Neural cell (in vitro differentiated cells): ENCODE results near the gene CRMP1. TPM values are rescaled to one million over a fixed set of nuclear protein-coding genes. Genes with fewer than 3 reads are reported as not detected.

Source experiments
- H2AFZ ChIP-seq: fragments of 200-600, 300-800 bp; sonication (generic), shearing (Covaris generic); 2 replicates; pipeline ENCODE4 v1.6.0; 2014; ENCODE audit warnings: low read depth, mild to moderate bottlenecking, antibody characterized with exemption, low read length, moderate library complexity
- H3F3A ChIP-seq: fragments of 200-600 bp; shearing (Covaris generic); 2 replicates; pipeline ENCODE4 v1.6.1; 2016; ENCODE audit warnings: mild to moderate bottlenecking, moderate library complexity, mixed read lengths, antibody characterized with exemption, low read length; ENCODE audit not compliant: insufficient read depth, poor library complexity, severe bottlenecking
- H3K27ac ChIP-seq: fragments of 200-600, 300-800 bp; sonication (generic), shearing (Covaris generic); 2 replicates; pipeline ENCODE4 v1.5.1; 2014; ENCODE audit warnings: mild to moderate bottlenecking, low read length, moderate library complexity
- H3K27me3 ChIP-seq: fragments of 300-800, 200-600 bp; sonication (generic), shearing (Covaris generic); 2 replicates; pipeline ENCODE4 v1.6.0; 2014; ENCODE audit warnings: mild to moderate bottlenecking, low read depth, low read length, moderate library complexity; ENCODE audit not compliant: insufficient read depth
- H3K36me3 ChIP-seq: fragments of 300-800, 200-600 bp; sonication (generic), shearing (Covaris generic); 2 replicates; pipeline ENCODE4 v1.5.1; 2014; ENCODE audit warnings: mild to moderate bottlenecking, antibody characterized with exemption, low read length, moderate library complexity; ENCODE audit not compliant: insufficient read depth
- H3K4me2 ChIP-seq: fragments of 300-800, 200-600 bp; sonication (generic), shearing (Covaris generic); 2 replicates; pipeline ENCODE4 v1.6.0; 2014; ENCODE audit warnings: mild to moderate bottlenecking, low read length
- H3K4me3 ChIP-seq: fragments of 300-800, 200-600 bp; sonication (generic), shearing (Covaris generic); 2 replicates; pipeline ENCODE4 v1.5.1; 2014; ENCODE audit warnings: mild to moderate bottlenecking, low read length, moderate library complexity
- H3K79me2 ChIP-seq: fragments of 200-600 bp; shearing (Covaris generic); replicated peaks from 2 replicates; pipeline ENCODE4 v1.6.0; 2014; ENCODE audit warnings: mild to moderate bottlenecking, low read length, moderate library complexity; ENCODE audit not compliant: insufficient read depth
- H3K9ac ChIP-seq: fragments of 300-800, 200-600 bp; sonication (generic), shearing (Covaris generic); 2 replicates; pipeline ENCODE4 v1.6.1; 2016; ENCODE audit warnings: mild to moderate bottlenecking, low read length, mixed read lengths
- H3K9me2 ChIP-seq: fragments of 200-600 bp; shearing (Covaris generic); 2 replicates; pipeline ENCODE4 v1.6.1; 2016; ENCODE audit warnings: mild to moderate bottlenecking, low read length, mixed read lengths; ENCODE audit not compliant: insufficient read depth
- H3K9me3 ChIP-seq: fragments of 200-600, 300-800 bp; sonication (generic), shearing (Covaris generic); 2 replicates; pipeline ENCODE4 v1.6.1; 2016; ENCODE audit warnings: mild to moderate bottlenecking, mixed run types, low read length, moderate library complexity, mixed read lengths
- H4K20me1 ChIP-seq: fragments of 200-600 bp; shearing (Covaris generic); 2 replicates; pipeline ENCODE4 v1.6.1; 2016; ENCODE audit warnings: mild to moderate bottlenecking, mixed run types; ENCODE audit not compliant: insufficient read depth
- EP300 ChIP-seq: fragments of 450-650 bp; conservative IDR thresholded peaks from 2 replicates; pipeline ENCODE4 v1.6.1; 2014; ENCODE audit warnings: antibody characterized with exemption, mild to moderate bottlenecking, moderate library complexity; ENCODE audit not compliant: poor library complexity, severe bottlenecking
- EZH2 ChIP-seq: fragments of 200-600, 300-800 bp; shearing (Covaris generic), sonication (generic); IDR thresholded peaks from 2 replicates; pipeline ENCODE4 v1.6.1; 2014; ENCODE audit warnings: antibody characterized with exemption, low read length, borderline replicate concordance, mild to moderate bottlenecking; ENCODE audit not compliant: insufficient read depth, poor library complexity, severe bottlenecking
- MXI1 ChIP-seq: fragments of 450-650 bp; conservative IDR thresholded peaks from 2 replicates; pipeline ENCODE4 v1.6.1; 2014; ENCODE audit warnings: antibody characterized with exemption, mild to moderate bottlenecking; ENCODE audit not compliant: poor library complexity, severe bottlenecking
- POLR2AphosphoS5 ChIP-seq: IDR thresholded peaks from 2 replicates; pipeline ENCODE4 v1.6.1; 2012
- RAD21 ChIP-seq: fragments of 450-650 bp; conservative IDR thresholded peaks from 2 replicates; pipeline ENCODE4 v1.6.1; 2014; ENCODE audit warnings: antibody characterized with exemption, mild to moderate bottlenecking, moderate library complexity
- SMC3 ChIP-seq: fragments of 450-650 bp; conservative IDR thresholded peaks from 2 replicates; pipeline ENCODE4 v1.6.1; 2014; ENCODE audit warnings: antibody characterized with exemption, mild to moderate bottlenecking, moderate library complexity; ENCODE audit not compliant: poor library complexity
- TAF1 ChIP-seq: IDR thresholded peaks from 2 replicates; pipeline ENCODE4 v1.6.1; 2012; ENCODE audit warnings: low read depth
- polyA plus RNA-seq: library from polyadenylated mRNA; depleted of rRNA; stranded (reverse); fragments of >200 nt; gene quantifications from 2 replicates; pipeline ENCODE4 v1.2.3, GENCODE V29; 2014
- TF ChIP-seq, protein P1 (sequence below): fragments of 450-650 bp; IDR thresholded peaks from 2 replicates; pipeline ENCODE4 v1.5.1; 2014; ENCODE audit warnings: antibody characterized with exemption, mild to moderate bottlenecking, moderate library complexity; ENCODE audit not compliant: poor library complexity, severe bottlenecking
- TF ChIP-seq, protein P2 (sequence below): IDR thresholded peaks from 2 replicates; pipeline ENCODE4 v1.6.1; 2012; ENCODE audit warnings: borderline replicate concordance

The CRMP1 gene
- polyA plus RNA-seq, 1 donor from 2014 or later, result 642 TPM

DNA sequence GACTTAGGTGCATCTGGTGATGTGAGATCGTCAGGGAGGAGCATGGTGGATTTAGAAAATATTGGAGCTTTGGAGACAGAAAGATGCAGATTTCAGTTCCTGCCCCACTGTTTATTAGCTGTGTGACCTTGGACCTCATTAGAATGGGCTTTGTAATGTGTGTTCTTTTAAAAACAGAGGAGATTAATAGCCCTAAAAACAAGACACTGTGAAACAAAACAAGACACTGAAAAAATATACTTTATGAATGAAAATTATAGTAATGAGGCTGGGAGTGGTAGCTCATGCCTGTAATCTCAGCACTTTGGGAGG lies 102.4 kb downstream of the CRMP1 start:
- Histone ChIP-seq H3K4me3 (no peak overlapping the region), H3K27me3 (no peaks in the 10 kb centered on the region), H3K9me3 (no peaks in the 10 kb centered on the region), H3K4me2 (no peak overlapping the region), H3K27ac (no peak overlapping the region), H3F3A (no peaks in the 10 kb centered on the region), H2AFZ (no peak overlapping the region), H3K9ac (no peak overlapping the region), H3K9me2 (no peaks in the 10 kb centered on the region), H3K36me3 (no peaks in the 10 kb centered on the region), H3K79me2 (no peaks in the 10 kb centered on the region), H4K20me1 (no peaks in the 10 kb centered on the region)
- TF ChIP-seq, protein P1, sequence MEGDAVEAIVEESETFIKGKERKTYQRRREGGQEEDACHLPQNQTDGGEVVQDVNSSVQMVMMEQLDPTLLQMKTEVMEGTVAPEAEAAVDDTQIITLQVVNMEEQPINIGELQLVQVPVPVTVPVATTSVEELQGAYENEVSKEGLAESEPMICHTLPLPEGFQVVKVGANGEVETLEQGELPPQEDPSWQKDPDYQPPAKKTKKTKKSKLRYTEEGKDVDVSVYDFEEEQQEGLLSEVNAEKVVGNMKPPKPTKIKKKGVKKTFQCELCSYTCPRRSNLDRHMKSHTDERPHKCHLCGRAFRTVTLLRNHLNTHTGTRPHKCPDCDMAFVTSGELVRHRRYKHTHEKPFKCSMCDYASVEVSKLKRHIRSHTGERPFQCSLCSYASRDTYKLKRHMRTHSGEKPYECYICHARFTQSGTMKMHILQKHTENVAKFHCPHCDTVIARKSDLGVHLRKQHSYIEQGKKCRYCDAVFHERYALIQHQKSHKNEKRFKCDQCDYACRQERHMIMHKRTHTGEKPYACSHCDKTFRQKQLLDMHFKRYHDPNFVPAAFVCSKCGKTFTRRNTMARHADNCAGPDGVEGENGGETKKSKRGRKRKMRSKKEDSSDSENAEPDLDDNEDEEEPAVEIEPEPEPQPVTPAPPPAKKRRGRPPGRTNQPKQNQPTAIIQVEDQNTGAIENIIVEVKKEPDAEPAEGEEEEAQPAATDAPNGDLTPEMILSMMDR, result peak; percentile 13
- no peak for TF ChIP-seq EP300

DNA sequence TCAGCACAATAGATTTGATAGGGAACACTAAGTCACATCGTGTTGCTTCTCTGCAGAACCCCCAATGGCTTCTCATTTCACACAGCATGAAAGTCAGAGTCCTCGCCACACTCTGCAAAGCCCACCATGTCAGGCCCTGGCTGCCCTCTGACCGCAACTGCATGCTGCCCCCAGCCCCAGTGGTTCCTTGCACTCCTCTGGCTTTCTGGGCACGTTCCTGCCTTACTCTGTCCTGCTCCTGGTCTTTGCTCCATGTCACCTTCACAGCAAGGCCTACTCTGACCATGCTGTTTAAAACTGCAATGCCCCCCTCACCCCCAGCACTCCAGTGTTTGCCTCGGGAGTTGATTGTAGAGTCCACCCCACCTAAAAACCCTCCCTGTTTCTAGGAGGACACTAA lies 103.7 kb downstream of the CRMP1 start:
- Histone ChIP-seq H3K9ac (no peak overlapping the region), H3K4me3 (no peak overlapping the region), H2AFZ (no peak overlapping the region), H3K4me2 (no peak overlapping the region), H3K27ac (no peak overlapping the region), H3K27me3 (no peaks in the 10 kb centered on the region), H3K9me3 (no peaks in the 10 kb centered on the region), H3K36me3 (no peaks in the 10 kb centered on the region), H3F3A (no peaks in the 10 kb centered on the region), H3K79me2 (no peaks in the 10 kb centered on the region), H4K20me1 (no peaks in the 10 kb centered on the region), H3K9me2 (no peaks in the 10 kb centered on the region)
- TF ChIP-seq SMC3 (no peak), EZH2 (no peak), POLR2AphosphoS5 (no peak), RAD21 (no peak), EP300 (no peak), MXI1 (no peak), TAF1 (no peak)
- TF ChIP-seq, protein P2, sequence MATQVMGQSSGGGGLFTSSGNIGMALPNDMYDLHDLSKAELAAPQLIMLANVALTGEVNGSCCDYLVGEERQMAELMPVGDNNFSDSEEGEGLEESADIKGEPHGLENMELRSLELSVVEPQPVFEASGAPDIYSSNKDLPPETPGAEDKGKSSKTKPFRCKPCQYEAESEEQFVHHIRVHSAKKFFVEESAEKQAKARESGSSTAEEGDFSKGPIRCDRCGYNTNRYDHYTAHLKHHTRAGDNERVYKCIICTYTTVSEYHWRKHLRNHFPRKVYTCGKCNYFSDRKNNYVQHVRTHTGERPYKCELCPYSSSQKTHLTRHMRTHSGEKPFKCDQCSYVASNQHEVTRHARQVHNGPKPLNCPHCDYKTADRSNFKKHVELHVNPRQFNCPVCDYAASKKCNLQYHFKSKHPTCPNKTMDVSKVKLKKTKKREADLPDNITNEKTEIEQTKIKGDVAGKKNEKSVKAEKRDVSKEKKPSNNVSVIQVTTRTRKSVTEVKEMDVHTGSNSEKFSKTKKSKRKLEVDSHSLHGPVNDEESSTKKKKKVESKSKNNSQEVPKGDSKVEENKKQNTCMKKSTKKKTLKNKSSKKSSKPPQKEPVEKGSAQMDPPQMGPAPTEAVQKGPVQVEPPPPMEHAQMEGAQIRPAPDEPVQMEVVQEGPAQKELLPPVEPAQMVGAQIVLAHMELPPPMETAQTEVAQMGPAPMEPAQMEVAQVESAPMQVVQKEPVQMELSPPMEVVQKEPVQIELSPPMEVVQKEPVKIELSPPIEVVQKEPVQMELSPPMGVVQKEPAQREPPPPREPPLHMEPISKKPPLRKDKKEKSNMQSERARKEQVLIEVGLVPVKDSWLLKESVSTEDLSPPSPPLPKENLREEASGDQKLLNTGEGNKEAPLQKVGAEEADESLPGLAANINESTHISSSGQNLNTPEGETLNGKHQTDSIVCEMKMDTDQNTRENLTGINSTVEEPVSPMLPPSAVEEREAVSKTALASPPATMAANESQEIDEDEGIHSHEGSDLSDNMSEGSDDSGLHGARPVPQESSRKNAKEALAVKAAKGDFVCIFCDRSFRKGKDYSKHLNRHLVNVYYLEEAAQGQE, result no peak
- TF ChIP-seq, protein P1, result no peak
